C4-2B (cell line): Measurements from ENCODE around the gene FAM163B.

Experiments used
- CTCF ChIP-seq: fragments of 450-650 bp; conservative IDR thresholded peaks from 2 replicates; pipeline ENCODE4 v1.5.1; 2017; ENCODE audit warnings: mild to moderate bottlenecking
- ZFX ChIP-seq: fragments of 450-650 bp; IDR thresholded peaks from 2 replicates; pipeline ENCODE4 v1.6.1; 2017

GRCh38 chr9:133539991-133540697 lies 69.0 kb downstream of the FAM163B start:
- no peak for TF ChIP-seq ZFX
- no peak for TF ChIP-seq CTCF
